Gastroesophageal sphincter (tissue), 3 donors: ENCODE data around the gene CARMIL3.

Source experiments
- CTCF ChIP-seq, 4 experiments: fragments of 200-600 bp in 2 of 4; fragments of 450-650 bp in 2 of 4; sonication (generic) in 1 of 4; IDR thresholded peaks; one replicate each; pipeline ENCODE4 v1.5.1; 2017 to 2019; ENCODE audit warnings: antibody characterized with exemption in 4 of 4, mild to moderate bottlenecking in 2 of 4, moderate library complexity in 2 of 4
- EP300 ChIP-seq: sonication (generic); formaldehyde crosslinking; IDR thresholded peaks from one replicate; pipeline ENCODE4 v1.6.1; 2017; ENCODE audit warnings: antibody characterized with exemption, mild to moderate bottlenecking
- POLR2A ChIP-seq, 2 donors: fragments of 450-650 bp; IDR thresholded peaks; one replicate each; pipeline ENCODE4 v1.6.1; 2017; ENCODE audit warnings: antibody characterized with exemption in 2 of 2, mild to moderate bottlenecking in 2 of 2, moderate library complexity in 1 of 2
- POLR2AphosphoS5 ChIP-seq: sonication (generic); formaldehyde crosslinking; IDR thresholded peaks from one replicate; pipeline ENCODE4 v1.6.1; 2017; ENCODE audit warnings: antibody characterized with exemption

- TF ChIP-seq CTCF (IDR thresholded peaks at IDR 0.05) (no peak), POLR2AphosphoS5 (no peak), EP300 (no peak), POLR2A (IDR thresholded peaks at IDR 0.05) (no peak)
Observed at GRCh38 chr14:24051176-24051788, 527 bp upstream of the CARMIL3 start.
